Skeletal muscle satellite cell (primary cell): ENCODE data around the gene EIF4G1. TPM values are rescaled to one million over a fixed set of nuclear protein-coding genes. Genes with fewer than 3 reads are reported as not detected.
A peak's percentile ranks its signal among the peaks of the same experiment; 100 is the strongest.
"Not testable (repeated sequence)": the region's sequence is repeated elsewhere in the genome, so short reads cannot be mapped to it uniquely, and the experiment has no call there.

Source experiments
- H3K27me3 ChIP-seq: 2 replicates; pipeline ENCODE4 v1.7.0; 2013; ENCODE audit warnings: low read length; ENCODE audit not compliant: control insufficient read depth, insufficient read depth
- H3K36me3 ChIP-seq: 2 replicates; pipeline ENCODE4 v1.7.0; 2013; ENCODE audit warnings: mild to moderate bottlenecking, control low read depth, low read length; ENCODE audit not compliant: insufficient read depth
- H3K4me1 ChIP-seq: 2 replicates; pipeline ENCODE4 v1.7.0; 2013; ENCODE audit warnings: low read length; ENCODE audit not compliant: control insufficient read depth, insufficient read depth
- H3K4me2 ChIP-seq: 2 replicates; pipeline ENCODE4 v1.7.0; 2013; ENCODE audit warnings: mild to moderate bottlenecking, low read length
- H3K4me3 ChIP-seq: 2 replicates; pipeline ENCODE4 v1.7.0; 2013; ENCODE audit warnings: low read length
- H3K9ac ChIP-seq: 2 replicates; pipeline ENCODE4 v1.7.0; 2013; ENCODE audit warnings: mild to moderate bottlenecking, low read depth, low read length, moderate library complexity
- H3K9me3 ChIP-seq: replicated peaks from 2 replicates; pipeline ENCODE4 v1.7.0; 2013; ENCODE audit warnings: mild to moderate bottlenecking, control low read depth, low read length
- total RNA-seq: library from RNA; depleted of rRNA; stranded (reverse); fragments of >200 nt; gene quantifications from 2 replicates; pipeline ENCODE4 v1.2.3, GENCODE V29; 2012; rRNA removed

Gene EIF4G1, protein sequence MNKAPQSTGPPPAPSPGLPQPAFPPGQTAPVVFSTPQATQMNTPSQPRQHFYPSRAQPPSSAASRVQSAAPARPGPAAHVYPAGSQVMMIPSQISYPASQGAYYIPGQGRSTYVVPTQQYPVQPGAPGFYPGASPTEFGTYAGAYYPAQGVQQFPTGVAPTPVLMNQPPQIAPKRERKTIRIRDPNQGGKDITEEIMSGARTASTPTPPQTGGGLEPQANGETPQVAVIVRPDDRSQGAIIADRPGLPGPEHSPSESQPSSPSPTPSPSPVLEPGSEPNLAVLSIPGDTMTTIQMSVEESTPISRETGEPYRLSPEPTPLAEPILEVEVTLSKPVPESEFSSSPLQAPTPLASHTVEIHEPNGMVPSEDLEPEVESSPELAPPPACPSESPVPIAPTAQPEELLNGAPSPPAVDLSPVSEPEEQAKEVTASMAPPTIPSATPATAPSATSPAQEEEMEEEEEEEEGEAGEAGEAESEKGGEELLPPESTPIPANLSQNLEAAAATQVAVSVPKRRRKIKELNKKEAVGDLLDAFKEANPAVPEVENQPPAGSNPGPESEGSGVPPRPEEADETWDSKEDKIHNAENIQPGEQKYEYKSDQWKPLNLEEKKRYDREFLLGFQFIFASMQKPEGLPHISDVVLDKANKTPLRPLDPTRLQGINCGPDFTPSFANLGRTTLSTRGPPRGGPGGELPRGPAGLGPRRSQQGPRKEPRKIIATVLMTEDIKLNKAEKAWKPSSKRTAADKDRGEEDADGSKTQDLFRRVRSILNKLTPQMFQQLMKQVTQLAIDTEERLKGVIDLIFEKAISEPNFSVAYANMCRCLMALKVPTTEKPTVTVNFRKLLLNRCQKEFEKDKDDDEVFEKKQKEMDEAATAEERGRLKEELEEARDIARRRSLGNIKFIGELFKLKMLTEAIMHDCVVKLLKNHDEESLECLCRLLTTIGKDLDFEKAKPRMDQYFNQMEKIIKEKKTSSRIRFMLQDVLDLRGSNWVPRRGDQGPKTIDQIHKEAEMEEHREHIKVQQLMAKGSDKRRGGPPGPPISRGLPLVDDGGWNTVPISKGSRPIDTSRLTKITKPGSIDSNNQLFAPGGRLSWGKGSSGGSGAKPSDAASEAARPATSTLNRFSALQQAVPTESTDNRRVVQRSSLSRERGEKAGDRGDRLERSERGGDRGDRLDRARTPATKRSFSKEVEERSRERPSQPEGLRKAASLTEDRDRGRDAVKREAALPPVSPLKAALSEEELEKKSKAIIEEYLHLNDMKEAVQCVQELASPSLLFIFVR (N-terminal part only)
- 257 and 270 TPM in 2 replicates for total RNA-seq

DNA sequence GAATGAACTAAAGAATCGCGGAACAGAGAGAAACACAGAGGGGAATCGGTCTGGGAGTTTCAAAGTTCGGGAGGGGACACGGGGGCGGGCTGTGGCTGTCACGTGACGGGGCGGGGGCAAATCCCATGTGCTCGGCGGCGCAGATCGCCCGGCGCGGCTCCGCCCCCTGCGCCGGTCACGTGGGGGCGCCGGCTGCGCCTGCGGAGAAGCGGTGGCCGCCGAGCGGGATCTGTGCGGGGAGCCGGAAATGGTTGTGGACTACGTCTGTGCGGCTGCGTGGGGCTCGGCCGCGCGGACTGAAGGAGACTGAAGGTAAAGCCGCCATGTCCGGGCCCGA, at the start of gene EIF4G1:
TSS of gene EIF4G1 (plus strand) at position 244 of the 337 bp plus-strand sequence. CDS start 1,191 bp downstream, outside the sequence.
- Histone ChIP-seq H3K4me3 (peak within 1 kb of the TSS; percentile 83), H3K4me2 (peak within 1 kb of the TSS; percentile 85), H3K9ac (peak within 1 kb of the TSS; percentile 99), H3K4me1 (peaks cover 25% of the 10 kb centered on the region), H3K9me3 (no peaks in the 10 kb centered on the region), H3K27me3 (no peaks in the 10 kb centered on the region), H3K36me3 (peaks cover 23% of the 10 kb centered on the region)

DNA sequence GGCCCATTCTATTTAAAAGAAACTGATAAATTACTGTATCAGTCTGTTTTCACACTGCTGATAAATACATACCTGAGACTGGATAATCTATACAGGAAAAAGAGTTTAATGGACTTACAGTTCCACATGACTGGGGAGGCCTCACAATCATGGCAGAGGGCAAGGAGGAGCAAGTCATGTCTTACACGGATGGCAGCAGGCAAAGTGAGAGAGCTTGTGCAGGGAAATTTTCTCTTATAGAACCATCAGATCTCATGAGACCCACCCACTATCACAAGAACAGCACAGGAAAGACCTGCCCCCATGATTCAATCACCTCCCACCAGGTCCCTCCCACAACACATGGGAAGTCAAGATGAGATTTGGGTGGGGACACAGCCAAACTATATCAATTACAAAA, 47.2 kb upstream of the EIF4G1 start:
- not testable (repeated sequence) for H3K4me3 ChIP-seq, H3K9ac ChIP-seq, H3K4me1 ChIP-seq, H3K36me3 ChIP-seq, H3K4me2 ChIP-seq, H3K9me3 ChIP-seq
- peaks cover 24% of the 10 kb centered on the region for H3K27me3 ChIP-seq

GRCh38 chr3:184272269-184272668, 42.1 kb upstream of the EIF4G1 start:
- no peak overlapping the region for H3K4me3 ChIP-seq
- H3K9ac ChIP-seq, result no peak overlapping the region
- H3K9me3 ChIP-seq, result no peaks in the 10 kb centered on the region
- H3K36me3 ChIP-seq, result no peaks in the 10 kb centered on the region
- no peak overlapping the region for H3K4me2 ChIP-seq
- no peaks in the 10 kb centered on the region for H3K4me1 ChIP-seq
- peaks cover 47% of the 10 kb centered on the region for H3K27me3 ChIP-seq

DNA sequence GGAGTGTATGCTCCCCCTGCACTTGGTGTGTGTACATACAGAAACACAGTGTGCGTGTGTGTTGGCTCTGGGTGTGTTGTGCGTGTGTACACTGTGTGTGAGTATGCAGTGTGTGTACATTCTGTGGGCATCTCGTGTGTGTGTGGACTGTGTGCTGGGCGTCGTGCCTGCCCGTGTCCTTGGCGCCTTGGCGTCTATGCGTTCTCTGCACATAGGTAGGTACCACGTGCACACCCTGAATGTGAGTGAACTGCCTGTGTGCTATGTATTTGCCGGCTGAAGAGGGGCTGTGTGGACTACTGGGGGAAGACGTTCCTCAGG, 39.1 kb upstream of the EIF4G1 start:
- Histone ChIP-seq H3K36me3 (no peaks in the 10 kb centered on the region), H3K9ac (no peak overlapping the region), H3K9me3 (no peaks in the 10 kb centered on the region), H3K4me3 (no peak overlapping the region), H3K4me2 (no peak overlapping the region), H3K27me3 (peaks cover 61% of the 10 kb centered on the region), H3K4me1 (no peaks in the 10 kb centered on the region)

DNA sequence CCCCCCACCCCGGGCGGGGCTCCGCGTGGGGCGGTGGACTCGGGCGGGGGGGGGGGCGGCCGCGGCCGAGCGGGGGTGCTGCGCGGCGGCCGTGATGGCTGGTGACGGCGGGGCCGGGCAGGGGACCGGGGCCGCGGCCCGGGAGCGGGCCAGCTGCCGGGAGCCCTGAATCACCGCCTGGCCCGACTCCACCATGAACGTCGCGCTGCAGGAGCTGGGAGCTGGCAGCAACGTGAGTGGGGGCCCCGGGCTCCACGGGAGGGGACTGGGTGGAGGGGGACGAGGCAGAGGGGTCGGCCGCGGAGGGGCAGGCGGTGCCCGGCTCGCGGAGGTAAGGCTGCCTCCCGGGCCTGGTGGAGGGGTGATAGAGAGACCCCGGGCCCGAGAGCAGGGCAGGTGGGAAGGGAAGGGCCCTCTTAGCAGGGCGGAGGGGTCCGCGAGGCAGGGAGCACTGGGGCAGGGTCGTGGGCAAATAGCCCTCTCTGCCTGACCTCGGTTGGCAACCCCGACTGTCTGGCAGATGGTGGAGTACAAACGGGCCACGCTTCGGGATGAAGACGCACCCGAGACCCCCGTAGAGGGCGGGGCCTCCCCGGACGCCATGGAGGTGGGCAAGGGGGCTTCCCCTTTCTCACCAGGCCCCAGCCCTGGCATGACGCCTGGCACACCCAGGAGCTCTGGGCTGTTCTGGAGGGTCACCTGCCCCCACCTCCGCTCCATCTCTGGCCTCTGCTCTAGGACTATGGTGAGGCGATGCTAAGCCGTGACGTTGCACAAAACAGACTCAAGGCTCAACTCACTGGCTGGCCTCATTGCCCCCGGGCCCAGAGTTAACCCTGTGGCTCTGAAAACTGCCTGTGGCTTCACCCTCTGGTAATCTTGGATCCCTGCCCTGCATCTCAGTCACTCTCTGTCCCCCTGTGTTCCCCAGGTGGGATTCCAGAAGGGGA, 38.2 kb upstream of the EIF4G1 start, which contains the start of gene ECE2:
TSS of gene ECE2 (plus strand) at position 62 of the 950 bp plus-strand sequence. CDS start at position 194, 132 bp downstream.
- H3K4me3 ChIP-seq, result no peak within 1 kb of the TSS
- H3K4me1 ChIP-seq, result no peaks in the 10 kb centered on the region
- H3K9me3 ChIP-seq, result no peaks in the 10 kb centered on the region
- H3K36me3 ChIP-seq, result no peaks in the 10 kb centered on the region
- peaks cover 62% of the 10 kb centered on the region for H3K27me3 ChIP-seq
- no peak within 1 kb of the TSS for H3K4me2 ChIP-seq
- no peak within 1 kb of the TSS for H3K9ac ChIP-seq

GRCh38 chr3:184277366-184277765, 37.0 kb upstream of the EIF4G1 start:
- Histone ChIP-seq H3K27me3 (peaks cover 68% of the 10 kb centered on the region), H3K9ac (no peak overlapping the region), H3K4me1 (no peaks in the 10 kb centered on the region), H3K4me3 (no peak overlapping the region), H3K36me3 (no peaks in the 10 kb centered on the region), H3K4me2 (no peak overlapping the region), H3K9me3 (no peaks in the 10 kb centered on the region)

- H3K9me3 ChIP-seq, result peaks cover 2% of the 10 kb centered on the region
- no peak overlapping the region for H3K4me3 ChIP-seq
- H3K4me2 ChIP-seq, result no peak overlapping the region
- no peak overlapping the region for H3K9ac ChIP-seq
- no peaks in the 10 kb centered on the region for H3K36me3 ChIP-seq
- peaks cover 46% of the 10 kb centered on the region for H3K27me3 ChIP-seq
- no peaks in the 10 kb centered on the region for H3K4me1 ChIP-seq
These were observed 31.5 kb upstream of the EIF4G1 start for GRCh38 chr3:184282941-184283340.

DNA sequence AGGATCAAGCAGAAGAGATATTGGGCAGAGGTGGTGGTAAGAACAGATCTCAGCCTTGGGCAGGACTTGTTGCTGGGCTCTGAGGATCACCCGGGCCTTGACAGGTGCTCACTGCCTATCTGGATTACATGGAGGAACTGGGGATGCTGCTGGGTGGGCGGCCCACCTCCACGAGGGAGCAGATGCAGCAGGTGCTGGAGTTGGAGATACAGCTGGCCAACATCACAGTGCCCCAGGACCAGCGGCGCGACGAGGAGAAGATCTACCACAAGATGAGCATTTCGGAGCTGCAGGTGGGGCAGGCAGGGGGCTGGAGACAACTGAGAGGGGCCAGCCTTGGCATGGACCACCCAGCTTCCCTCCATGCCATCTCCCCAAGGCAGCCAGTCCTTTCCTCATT, 30.7 kb upstream of the EIF4G1 start:
- H3K4me3 ChIP-seq, result no peak overlapping the region
- peaks cover 40% of the 10 kb centered on the region for H3K27me3 ChIP-seq
- H3K36me3 ChIP-seq, result no peaks in the 10 kb centered on the region
- peaks cover 2% of the 10 kb centered on the region for H3K9me3 ChIP-seq
- no peak overlapping the region for H3K9ac ChIP-seq
- H3K4me2 ChIP-seq, result no peak overlapping the region
- no peaks in the 10 kb centered on the region for H3K4me1 ChIP-seq

DNA sequence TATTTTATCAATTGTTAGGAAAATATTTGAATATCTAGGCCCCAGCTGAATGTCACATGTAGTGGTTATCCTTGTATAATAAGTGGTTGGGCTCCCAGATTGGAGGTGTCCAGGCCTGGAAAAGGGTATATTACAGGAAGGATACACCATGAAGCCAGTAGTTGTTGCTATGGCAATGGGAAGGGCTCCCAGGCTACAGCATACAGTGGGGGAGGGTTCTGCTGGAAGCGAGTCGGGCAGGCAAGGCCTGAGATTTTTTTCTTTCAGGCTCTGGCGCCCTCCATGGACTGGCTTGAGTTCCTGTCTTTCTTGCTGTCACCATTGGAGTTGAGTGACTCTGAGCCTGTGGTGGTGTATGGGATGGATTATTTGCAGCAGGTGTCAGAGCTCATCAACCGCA, 29.7 kb upstream of the EIF4G1 start:
- Histone ChIP-seq H3K9ac (no peak overlapping the region), H3K36me3 (no peaks in the 10 kb centered on the region), H3K27me3 (peaks cover 37% of the 10 kb centered on the region), H3K4me1 (no peaks in the 10 kb centered on the region), H3K9me3 (peaks cover 2% of the 10 kb centered on the region), H3K4me3 (no peak overlapping the region), H3K4me2 (no peak overlapping the region)

GRCh38 chr3:184289426-184289938, 24.9 kb upstream of the EIF4G1 start:
- Histone ChIP-seq H3K4me1 (no peaks in the 10 kb centered on the region), H3K36me3 (no peaks in the 10 kb centered on the region), H3K4me3 (no peak overlapping the region), H3K9ac (no peak overlapping the region), H3K9me3 (no peaks in the 10 kb centered on the region), H3K4me2 (no peak overlapping the region), H3K27me3 (peaks cover 34% of the 10 kb centered on the region)
